Tibial nerve (tissue), 4 donors: Measurements from ENCODE around the gene FRMD4A. TPM values are rescaled to one million over a fixed set of nuclear protein-coding genes. Genes with fewer than 3 reads are reported as not detected.

ENCODE experiments used
- DNase-seq, 2 donors: peaks; one replicate each; pipeline ENCODE4 v3.0.0-alpha.2; 2019; ENCODE audit warnings: low spot score in 2 of 2
- H3K27ac ChIP-seq, 4 donors: fragments of 200-600 bp; sonication (generic) in 3 of 4; one replicate each; pipeline ENCODE4 v1.5.1; 2017 to 2019; ENCODE audit warnings: mild to moderate bottlenecking in 1 of 4
- H3K27me3 ChIP-seq, 2 donors: fragments of 200-600 bp; sonication (generic) in 1 of 2; one replicate each; pipeline versions ENCODE4 v1.5.1 to v1.6.0; 2017 to 2019
- H3K36me3 ChIP-seq, 3 donors: fragments of 200-600 bp; sonication (generic); one replicate each; pipeline ENCODE4 v1.5.1; 2018 to 2019
- H3K4me1 ChIP-seq, 4 donors: fragments of 200-600 bp; sonication (generic) in 3 of 4; one replicate each; pipeline ENCODE4 v1.5.1; 2017 to 2019
- H3K4me3 ChIP-seq, 4 donors: fragments of 200-600 bp; sonication (generic) in 3 of 4; one replicate each; pipeline ENCODE4 v1.5.1; 2017 to 2019; ENCODE audit warnings: mild to moderate bottlenecking in 1 of 4, moderate library complexity in 1 of 4
- H3K9me3 ChIP-seq, 4 donors: fragments of 200-600 bp; sonication (generic) in 3 of 4; one replicate each; pipeline ENCODE4 v1.5.1; 2017 to 2019
- CTCF ChIP-seq, 5 experiments: fragments of 200-600 bp in 3 of 5; fragments of 450-650 bp in 2 of 5; sonication (generic) in 3 of 5; IDR thresholded peaks; one replicate each; pipeline ENCODE4 v1.5.1; 2016 to 2019; ENCODE audit warnings: antibody characterized with exemption in 5 of 5, mild to moderate bottlenecking in 3 of 5, moderate library complexity in 2 of 5
- EP300 ChIP-seq, 2 donors: sonication (generic); formaldehyde crosslinking; IDR thresholded peaks; one replicate each; pipeline ENCODE4 v1.6.1; 2017; ENCODE audit warnings: antibody characterized with exemption in 2 of 2, mild to moderate bottlenecking in 1 of 2
- POLR2A ChIP-seq, 2 donors: fragments of 450-650 bp; IDR thresholded peaks; one replicate each; pipeline ENCODE4 v1.6.1; 2017; ENCODE audit warnings: antibody characterized with exemption in 2 of 2, mild to moderate bottlenecking in 2 of 2, moderate library complexity in 2 of 2
- WGBS, 2 donors: methylation state at CpG; one replicate each; pipeline ENCODE4 v1.1.5; 2018; 5-methylcytosine and 5-hydroxymethylcytosine counted together
- total RNA-seq, 4 donors: library from RNA; depleted of rRNA; stranded (reverse); fragments of >200 nt; gene quantifications; one replicate each; pipeline ENCODE4 v1.1.0, GENCODE V29; 2016

Gene FRMD4A
- total RNA-seq, 4 donors from 2014 or later: 39.8 to 89.7 (median 53.9) TPM

GRCh38 chr10:14254368-14254767, 76.4 kb downstream of the FRMD4A start:
- Histone ChIP-seq H3K27ac (no peak overlapping the region), H3K4me1 (no peaks in the 10 kb centered on the region), H3K36me3 (no peaks in the 10 kb centered on the region), H3K27me3 (no peaks in the 10 kb centered on the region), H3K4me3 (no peak overlapping the region), H3K9me3 (peaks cover 0 to 5% (median 0%) of the 10 kb centered on the region in 4 donors)
- DNase-seq: no peak
- 70 to 72% methylated on average over 2 of the region's 2 CpGs for WGBS, 2 donors
- TF ChIP-seq CTCF (IDR thresholded peaks at IDR 0.05) (no peak), POLR2A (IDR thresholded peaks at IDR 0.05) (no peak), EP300 (IDR thresholded peaks at IDR 0.05) (no peak)

- Histone ChIP-seq H3K27ac (no peak overlapping the region), H3K9me3 (peaks cover 0 to 5% (median 0%) of the 10 kb centered on the region in 4 donors), H3K36me3 (no peaks in the 10 kb centered on the region), H3K4me1 (no peaks in the 10 kb centered on the region), H3K4me3 (no peak overlapping the region), H3K27me3 (no peaks in the 10 kb centered on the region)
- TF ChIP-seq POLR2A (IDR thresholded peaks at IDR 0.05): no peak
- TF ChIP-seq EP300 (IDR thresholded peaks at IDR 0.05): no peak
- no peak for TF ChIP-seq CTCF (IDR thresholded peaks at IDR 0.05)
- WGBS, 2 donors: 86% methylated on average over 5 of the region's 5 CpGs
- DNase-seq: no peak
Measured at GRCh38 chr10:14253711-14254110, 77.0 kb downstream of the FRMD4A start.

GRCh38 chr10:14253079-14253478, 77.6 kb downstream of the FRMD4A start:
- TF ChIP-seq EP300 (IDR thresholded peaks at IDR 0.05): no peak
- no peak for TF ChIP-seq POLR2A (IDR thresholded peaks at IDR 0.05)
- no peak for TF ChIP-seq CTCF (IDR thresholded peaks at IDR 0.05)
- DNase-seq: no peak
- 64% methylated on average over 3 of the region's 3 CpGs for WGBS, 2 donors
- Histone ChIP-seq H3K9me3 (peaks cover 0 to 5% (median 0%) of the 10 kb centered on the region in 4 donors), H3K4me3 (no peak overlapping the region), H3K27ac (no peak overlapping the region), H3K27me3 (no peaks in the 10 kb centered on the region), H3K4me1 (no peaks in the 10 kb centered on the region), H3K36me3 (no peaks in the 10 kb centered on the region)

DNA sequence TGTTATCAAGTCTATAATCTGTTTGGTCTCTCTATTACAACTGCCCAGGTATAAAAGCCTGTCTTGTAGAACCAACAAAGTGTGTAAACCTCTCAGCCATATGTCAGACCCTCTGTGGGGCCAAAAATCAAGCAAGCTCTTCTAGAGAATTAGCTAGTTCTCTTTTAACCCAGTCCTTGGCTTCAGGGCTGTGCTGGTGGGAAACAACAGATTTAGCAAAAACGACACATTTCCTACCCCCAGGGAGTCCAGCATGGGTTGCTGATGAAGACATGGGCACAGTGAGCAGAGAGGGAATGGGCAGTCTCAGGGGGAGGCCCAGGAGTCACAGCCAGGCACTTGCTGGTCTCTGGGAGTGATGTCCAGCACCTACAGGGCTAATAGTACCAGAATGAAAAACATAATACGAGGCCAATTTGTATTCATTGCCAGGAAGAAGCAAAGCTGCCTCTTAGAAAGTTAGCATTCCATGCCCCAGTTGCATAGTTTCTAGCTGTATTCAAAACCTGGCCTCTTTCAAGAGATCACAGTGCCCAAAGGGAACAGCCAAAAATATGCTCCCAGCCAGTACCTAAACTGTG, 80.1 kb downstream of the FRMD4A start:
- H3K27me3 ChIP-seq: no peaks in the 10 kb centered on the region
- peaks cover 0 to 5% (median 0%) of the 10 kb centered on the region in 4 donors for H3K9me3 ChIP-seq
- no peak overlapping the region for H3K27ac ChIP-seq
- H3K4me3 ChIP-seq: no peak overlapping the region
- no peak for DNase-seq
- no peaks in the 10 kb centered on the region for H3K36me3 ChIP-seq
- TF ChIP-seq EP300 (IDR thresholded peaks at IDR 0.05): no peak
- TF ChIP-seq CTCF (IDR thresholded peaks at IDR 0.05): no peak
- TF ChIP-seq POLR2A (IDR thresholded peaks at IDR 0.05): no peak
- WGBS, 2 donors: 84 to 87% methylated on average over 2 of the region's 2 CpGs
- H3K4me1 ChIP-seq: no peaks in the 10 kb centered on the region

GRCh38 chr10:14247377-14248116, 83.2 kb downstream of the FRMD4A start:
- H3K9me3 ChIP-seq: peaks cover 0 to 5% (median 0%) of the 10 kb centered on the region in 4 donors
- no peaks in the 10 kb centered on the region for H3K27me3 ChIP-seq
- 58% methylated on average over 9 of the region's 9 CpGs for WGBS, 2 donors
- no peak for DNase-seq
- no peak for TF ChIP-seq POLR2A (IDR thresholded peaks at IDR 0.05)
- no peak for TF ChIP-seq EP300 (IDR thresholded peaks at IDR 0.05)
- no peak for TF ChIP-seq CTCF (IDR thresholded peaks at IDR 0.05)
- no peak overlapping the region for H3K27ac ChIP-seq
- no peaks in the 10 kb centered on the region for H3K36me3 ChIP-seq
- no peak overlapping the region for H3K4me3 ChIP-seq
- H3K4me1 ChIP-seq: no peaks in the 10 kb centered on the region
